ENCODE data around the gene TMED1. TPM values are rescaled to one million over a fixed set of nuclear protein-coding genes. Genes with fewer than 3 reads are reported as not detected.

The TMED1 gene
- total and polyA plus RNA-seq, 2 of the 4 experiments (the other 2 are of a cell fraction): 37.6 to 41.4 TPM

GRCh38 chr19:10788146-10788545 is 47.9 kb downstream of the TMED1 start:
- ChIA-PET POLR2A (ENCODE audit: unreplicated experiment) (no interaction called here), CTCF (no interaction called here)
- H3K4me3 ChIP-seq (ENCODE audit: insufficient read depth, low read depth, low read length): no peak overlapping the region
- BruUV-seq (replicated peaks): no TSS peak
- H3K4me1 ChIP-seq (ENCODE audit: control insufficient read depth, insufficient read depth, low read length): no peaks in the 10 kb centered on the region
- H2BK120ac ChIP-seq (ENCODE audit: low read depth, low read length): no peak overlapping the region
- in situ Hi-C loops (cut with MboI; ENCODE audit: low sequenced_read_pairs): no loop called here
- H2AK9ac ChIP-seq (replicated peaks; ENCODE audit: low read depth, low read length, poor library complexity): no peak overlapping the region
- H4K5ac ChIP-seq (ENCODE audit: low read depth, low read length): no peak overlapping the region; the same call in 1 of the 2 replicates
- no peak overlapping the region for H2BK20ac ChIP-seq (ENCODE audit: low read depth, low read length)
- dilution Hi-C loops (cut with HindIII; ENCODE audit: low sequenced_read_pairs, unreplicated experiment): no loop called here
- peaks cover 63% of the 10 kb centered on the region for H3K36me3 ChIP-seq (ENCODE audit: control insufficient read depth, insufficient read depth, low read length)
- no peak for TF ChIP-seq BHLHE40 (IDR thresholded peaks at IDR 0.05; ENCODE audit: low read depth, low read length)
- TF ChIP-seq POLR2A (IDR thresholded peaks at IDR 0.05; ENCODE audit: low read depth, low read length): no peak
- TF ChIP-seq SMC3 (IDR thresholded peaks at IDR 0.05; ENCODE audit: low read depth, low read length): no peak
- TF ChIP-seq MAFK (IDR thresholded peaks at IDR 0.05; ENCODE audit: low read depth, low read length): no peak
- no peak for TF ChIP-seq RCOR1 (IDR thresholded peaks at IDR 0.05; ENCODE audit: insufficient replicate concordance, low read length)
- no peak for TF ChIP-seq RFX5 (IDR thresholded peaks at IDR 0.05; ENCODE audit: low read depth, low read length)
- TF ChIP-seq CHD1 (IDR thresholded peaks at IDR 0.05; ENCODE audit: low read depth, low read length): no peak
- no peaks in the 10 kb centered on the region for H3K27me3 ChIP-seq (ENCODE audit: control insufficient read depth, insufficient read depth, low read length)
- H3K23ac ChIP-seq (ENCODE audit: low read depth, low read length): no peak overlapping the region
- no peaks in the 10 kb centered on the region; the same call in 1 of the 2 replicates for H3K9me1 ChIP-seq (ENCODE audit: insufficient read depth, low read length)
- no peak overlapping the region for H3K4me2 ChIP-seq (ENCODE audit: low read depth, low read length)
- H3K4ac ChIP-seq (ENCODE audit: low read depth, low read length): no peak overlapping the region
- H2AK5ac ChIP-seq (ENCODE audit: low read depth, low read length): no peak overlapping the region
- no peak overlapping the region for H2BK15ac ChIP-seq (ENCODE audit: low read depth, low read length)
- no peak for DNase-seq
- no peak overlapping the region for H4K91ac ChIP-seq (ENCODE audit: insufficient read depth, low read depth, low read length)
- H2BK5ac ChIP-seq (ENCODE audit: low read depth, low read length, poor library complexity, severe bottlenecking): no peak overlapping the region
- no peak overlapping the region for H4K8ac ChIP-seq (ENCODE audit: low read depth in 2 of 2, low read length in 2 of 2)
- H3K18ac ChIP-seq (ENCODE audit: low read depth, low read length): no peak overlapping the region
- H3K27ac ChIP-seq (ENCODE audit: insufficient read depth, low read length): no peak overlapping the region
- intact Hi-C loops (cut with micrococcal nuclease): no loop called here
- H3K9ac ChIP-seq (ENCODE audit: low read depth, low read length): no peak overlapping the region
- H2AFZ ChIP-seq (replicated peaks; ENCODE audit: low read length, poor library complexity): no peak overlapping the region
- no peaks in the 10 kb centered on the region for H3K9me3 ChIP-seq (ENCODE audit: control insufficient read depth, insufficient read depth, low read length)
- no peak for ATAC-seq (ENCODE audit: low read depth)
- peaks cover 8 to 17% of the 10 kb centered on the region in 2 experiments; a peak in 3 of 4 replicates for H3K79me1 ChIP-seq (ENCODE audit: low read depth in 1 of 2, low read length in 2 of 2)
- 99% methylated on average over 6 of the region's 8 CpGs; no CpG with 5 or more reads in 1 of the 2 experiments for WGBS, 2 experiments (ENCODE audit: extremely low coverage in 2 of 2, insufficient read length in 1 of 2)
- no peaks in the 10 kb centered on the region for H4K20me1 ChIP-seq (ENCODE audit: insufficient read depth, low read length)
- no peak overlapping the region for H3K14ac ChIP-seq (replicated peaks; ENCODE audit: low read depth, low read length)
- H3K56ac ChIP-seq (ENCODE audit: extremely low read depth, insufficient read depth, low read length): no peak overlapping the region
